B cell (primary cell): ENCODE data around the gene CALY. TPM values are rescaled to one million over a fixed set of nuclear protein-coding genes. Genes with fewer than 3 reads are reported as not detected.

Experiments used
- ATAC-seq: fragments of 200-7000 bp; cut with Tn5 transposase; one replicate; pipeline ENCODE4 v1.10.0; 2021; ENCODE audit warnings: low read depth, mild to moderate bottlenecking, moderate number of reproducible peaks, moderate library complexity
- CTCF ChIA-PET: fragments of 350-600 bp; sonication (Branson Sonifier 250); formaldehyde crosslinking; loops from one replicate; lab custom pipeline; 2021; ENCODE audit warnings: antibody characterized with exemption, inconsistent platforms; lab: Charles Lee
- POLR2A ChIA-PET: fragments of 350-600 bp; sonication (Branson Sonifier 250); formaldehyde crosslinking; loops from one replicate; lab custom pipeline; 2021; ENCODE audit warnings: antibody characterized with exemption; lab: Charles Lee
- DNase-seq: peaks from one replicate; pipeline ENCODE4 v3.0.0; 2013
- H2AFZ ChIP-seq: 2 replicates; pipeline ENCODE4 v1.6.1; 2012; ENCODE audit warnings: mild to moderate bottlenecking, low read depth, low read length; ENCODE audit not compliant: insufficient read depth, poor library complexity, severe bottlenecking
- H3K27ac ChIP-seq, 2 donors: 1 replicate in 1 of 2; 2 replicates in 1 of 2; pipeline ENCODE4 v1.5.1; 2012 to 2013; ENCODE audit warnings: low read length in 2 of 2, mild to moderate bottlenecking in 2 of 2, moderate library complexity in 1 of 2
- H3K27me3 ChIP-seq, 4 experiments: fragments of 200-600 bp in 1 of 4; sonication (generic) in 1 of 4; replicated peaks in 1 of 4; 1 replicate in 2 of 4; 2 replicates in 2 of 4; pipeline versions ENCODE4 v1.6.1 to v1.7.0; 2013 to 2016; ENCODE audit warnings: low read length in 3 of 4, mild to moderate bottlenecking in 2 of 4, mixed read lengths in 1 of 4, moderate library complexity in 1 of 4; ENCODE audit not compliant: insufficient read depth in 4 of 4, control insufficient read depth in 3 of 4; ENCODE audit errors: control extremely low read depth in 1 of 4
- H3K36me3 ChIP-seq, 2 experiments: replicated peaks in 1 of 2; 1 replicate in 1 of 2; 2 replicates in 1 of 2; pipeline versions ENCODE4 v1.6.1 to v1.7.1; 2013; ENCODE audit warnings: low read length in 1 of 2; ENCODE audit not compliant: insufficient read depth in 2 of 2, control insufficient read depth in 1 of 2; ENCODE audit errors: control extremely low read depth in 1 of 2, extremely low read depth in 1 of 2
- H3K4me1 ChIP-seq, 2 donors: fragments of 200-600 bp in 1 of 2; sonication (generic) in 1 of 2; 1 replicate in 1 of 2; 2 replicates in 1 of 2; pipeline versions ENCODE4 v1.5.1 to v1.6.1; 2013 to 2017; ENCODE audit warnings: low read length in 2 of 2; ENCODE audit not compliant: control insufficient read depth in 2 of 2, insufficient read depth in 2 of 2
- H3K4me2 ChIP-seq: replicated peaks from 2 replicates; pipeline ENCODE3; 2012; ENCODE audit warnings: mild to moderate bottlenecking, low read depth, low read length; ENCODE audit not compliant: poor library complexity, severe bottlenecking
- H3K4me3 ChIP-seq, 5 experiments: fragments of 200-600 bp in 1 of 5; sonication (generic) in 1 of 5; 1 replicate in 3 of 5; 2 replicates in 2 of 5; pipeline versions ENCODE4 v1.5.1 to v1.7.0; 2011 to 2016; ENCODE audit warnings: low read length in 4 of 5, mild to moderate bottlenecking in 4 of 5, low read depth in 2 of 5, control low read depth in 1 of 5, moderate library complexity in 1 of 5; ENCODE audit not compliant: insufficient read depth in 1 of 5; ENCODE audit errors: control extremely low read depth in 1 of 5, extremely low read depth in 1 of 5
- H3K79me2 ChIP-seq: fragments of 200-600 bp; sonication (generic); one replicate; pipeline ENCODE4 v1.6.0; 2016; ENCODE audit warnings: low read length; ENCODE audit not compliant: control insufficient read depth, insufficient read depth
- H3K9ac ChIP-seq: fragments of 200-600 bp; sonication (generic); 2 replicates; pipeline ENCODE4 v1.6.1; 2017; ENCODE audit warnings: mild to moderate bottlenecking, low read length, moderate library complexity
- H3K9me3 ChIP-seq, 3 donors: one replicate each; pipeline versions ENCODE4 v1.6.1 to v1.7.1; 2013; ENCODE audit warnings: low read length in 2 of 3; ENCODE audit not compliant: control insufficient read depth in 2 of 3, insufficient read depth in 1 of 3; ENCODE audit errors: control extremely low read depth in 1 of 3
- H4K20me1 ChIP-seq: 2 replicates; pipeline ENCODE4 v1.6.0; 2012; ENCODE audit warnings: mild to moderate bottlenecking, low read length; ENCODE audit not compliant: insufficient read depth, control insufficient read depth, poor library complexity, severe bottlenecking
- H3K27ac Mint-ChIP-seq: one replicate; pipeline ENCODE4 v1.8.0; 2021; ENCODE audit warnings: mixed read lengths
- H3K27me3 Mint-ChIP-seq: one replicate; pipeline ENCODE4 v1.8.0; 2021; ENCODE audit warnings: mixed read lengths
- H3K4me1 Mint-ChIP-seq: one replicate; pipeline ENCODE4 v1.8.0; 2021; ENCODE audit warnings: mixed read lengths
- H3K4me3 Mint-ChIP-seq: one replicate; pipeline ENCODE4 v1.8.0; 2021; ENCODE audit warnings: mixed read lengths
- H3K9me3 Mint-ChIP-seq: one replicate; pipeline ENCODE4 v1.8.0; 2022; ENCODE audit warnings: mixed read lengths; ENCODE audit not compliant: insufficient read depth
- CTCF ChIP-seq: fragments of 200-600 bp; IDR thresholded peaks from one replicate; pipeline ENCODE4 v1.8.0; 2022; ENCODE audit warnings: antibody characterized with exemption, mild to moderate bottlenecking
- EZH2 ChIP-seq: IDR thresholded peaks from 2 replicates; pipeline ENCODE4 v1.6.1; 2012; ENCODE audit warnings: borderline replicate concordance, low read depth, mild to moderate bottlenecking, moderate library complexity, low read length; ENCODE audit not compliant: insufficient read depth, poor library complexity, severe bottlenecking
- WGBS: methylation state at CpG from one replicate; pipeline ENCODE4 v1.1.5; 2013; ENCODE audit warnings: missing lambda C conversion rate; ENCODE audit not compliant: insufficient coverage; 5-methylcytosine and 5-hydroxymethylcytosine counted together
- intact Hi-C: fragments of 100-400 bp; cut with micrococcal nuclease; formaldehyde crosslinking; loops from one replicate; pipeline ENCODE4 v1.10.0; 2022
- polyA plus RNA-seq: library from polyadenylated mRNA; depleted of rRNA; stranded (reverse); fragments of >200 nt; gene quantifications from 2 replicates; pipeline ENCODE4 v1.2.3, GENCODE V29; 2012
- total RNA-seq, 2 donors: library from RNA; stranded (reverse); fragments of 120-200 nt in 1 of 2; gene quantifications; 1 replicate in 1 of 2; 2 replicates in 1 of 2; pipeline versions ENCODE4 v1.2.3 to v1.2.4, GENCODE V29; 2013 to 2022

CALY gene
- total and polyA plus RNA-seq, 2 donors (not counting 1 experiment from before 2014, with no cell fraction given), result 0.21 TPM; not detected in 1

GRCh38 chr10:133350950-133351329 lies 14.2 kb upstream of the CALY start:
- H3K36me3 ChIP-seq, result peaks cover 0 to 1% of the 10 kb centered on the region in 2 experiments
- peaks cover 0 to 6% of the 10 kb centered on the region in 2 donors for H3K4me1 ChIP-seq
- intact Hi-C loops, result no loop called here
- no peak overlapping the region for H2AFZ ChIP-seq
- H3K9me3 ChIP-seq, result peaks cover 0 to 15% (median 0%) of the 10 kb centered on the region in 3 donors
- H3K27me3 ChIP-seq, result peaks cover 0 to 19% (median 5%) of the 10 kb centered on the region in 4 experiments
- peaks cover 7% of the 10 kb centered on the region for H3K4me1 Mint-ChIP-seq
- no peak overlapping the region for H3K4me3 Mint-ChIP-seq
- DNase-seq, result no peak
- no peak overlapping the region for H3K4me3 ChIP-seq
- H3K27me3 Mint-ChIP-seq, result peaks cover 5% of the 10 kb centered on the region
- ChIA-PET POLR2A (no interaction called here), CTCF (no interaction called here)
- H3K27ac Mint-ChIP-seq, result no peak overlapping the region
- peaks cover 17% of the 10 kb centered on the region for H3K79me2 ChIP-seq
- no peak for ATAC-seq
- TF ChIP-seq CTCF (no peak), EZH2 (no peak)
- 63% methylated on average over 13 of the region's 13 CpGs for WGBS
- H3K4me2 ChIP-seq, result no peak overlapping the region
- no peak overlapping the region for H3K27ac ChIP-seq
- H4K20me1 ChIP-seq, result peaks cover 6% of the 10 kb centered on the region
- H3K9me3 Mint-ChIP-seq, result no peaks in the 10 kb centered on the region
- no peak overlapping the region for H3K9ac ChIP-seq

GRCh38 chr10:133350283-133350949 lies 13.7 kb upstream of the CALY start:
- H3K4me1 ChIP-seq, result peaks cover 0 to 6% of the 10 kb centered on the region in 2 donors
- Mint-ChIP-seq H3K4me3 (no peak overlapping the region), H3K27ac (no peak overlapping the region), H3K9me3 (no peaks in the 10 kb centered on the region), H3K27me3 (peaks cover 10% of the 10 kb centered on the region), H3K4me1 (peaks cover 10% of the 10 kb centered on the region)
- H3K27me3 ChIP-seq, result peaks cover 0 to 19% (median 5%) of the 10 kb centered on the region in 4 experiments
- ChIA-PET CTCF (no interaction called here), POLR2A (no interaction called here)
- H3K4me3 ChIP-seq, result no peak overlapping the region
- no peak overlapping the region for H3K4me2 ChIP-seq
- peaks cover 1% of the 10 kb centered on the region for H4K20me1 ChIP-seq
- no peak for TF ChIP-seq EZH2
- TF ChIP-seq CTCF, result no peak
- no peak for DNase-seq
- intact Hi-C loops, result no loop called here
- H2AFZ ChIP-seq, result no peak overlapping the region
- peaks cover 0 to 15% (median 0%) of the 10 kb centered on the region in 3 donors for H3K9me3 ChIP-seq
- no peak overlapping the region for H3K9ac ChIP-seq
- peaks cover 11% of the 10 kb centered on the region for H3K79me2 ChIP-seq
- ATAC-seq, result no peak
- 83% methylated on average over 12 of the region's 12 CpGs for WGBS
- H3K36me3 ChIP-seq, result no peaks in the 10 kb centered on the region
- H3K27ac ChIP-seq, result no peak overlapping the region
